GM12891 (cell line): Measurements from ENCODE around the gene COQ10A. TPM values are rescaled to one million over a fixed set of nuclear protein-coding genes. Genes with fewer than 3 reads are reported as not detected.

Experiments used
- DNase-seq: peaks from one replicate; pipeline ENCODE4 v3.0.0; 2011; ENCODE audit warnings: low spot score; ENCODE audit not compliant: insufficient read length
- FAIRE-seq: peaks from 2 replicates; lab custom pipeline; 2011; peaks lifted over from hg19 to GRCh38; lab: Jason Lieb, UNC
- PAX5 ChIP-seq: IDR thresholded peaks from 2 replicates; pipeline ENCODE4 v1.6.1; 2011; ENCODE audit warnings: low read length, moderate library complexity, mild to moderate bottlenecking; ENCODE audit not compliant: insufficient read depth, severe bottlenecking
- POLR2A ChIP-seq: IDR thresholded peaks from 2 replicates; pipeline ENCODE4 v1.6.1; 2011; ENCODE audit warnings: low read depth, low read length, control low read depth
- POLR2AphosphoS5 ChIP-seq: IDR thresholded peaks from 2 replicates; pipeline ENCODE4 v1.6.1; 2011; ENCODE audit warnings: low read depth, low read length, control low read depth
- POU2F2 ChIP-seq: IDR thresholded peaks from 2 replicates; pipeline ENCODE4 v1.6.1; 2011; ENCODE audit warnings: low read depth, mild to moderate bottlenecking, control low read depth, low read length, moderate library complexity
- SPI1 ChIP-seq: IDR thresholded peaks from 2 replicates; pipeline ENCODE4 v1.6.1; 2011; ENCODE audit warnings: low read depth, low read length, control low read depth
- TAF1 ChIP-seq: IDR thresholded peaks from 2 replicates; pipeline ENCODE4 v1.6.1; 2011; ENCODE audit warnings: low read depth, low read length, control low read depth
- polyA plus RNA-seq: library from polyadenylated mRNA; unstranded; fragments of >200 nt; gene quantifications from one replicate; pipeline ENCODE4 v1.2.1, GENCODE V29; 2012; ENCODE audit warnings: low read depth, missing spikeins, inconsistent platforms; ENCODE audit not compliant: missing spikeins

The COQ10A gene
- polyA plus RNA-seq = 4.4 TPM

- FAIRE-seq = peak; percentile 90
- peak; percentile 95 for DNase-seq
- TF ChIP-seq TAF1 = peak; percentile 54; the same call in 1 of the 2 replicates
- no peak for TF ChIP-seq POU2F2
- peak; percentile 66; the same call in 1 of the 2 replicates for TF ChIP-seq POLR2A
- peak; percentile 68; the same call in 1 of the 2 replicates for TF ChIP-seq POLR2AphosphoS5
- peak; percentile 36 for TF ChIP-seq SPI1
These were observed at the start of gene COQ10A for GRCh38 chr12:56266693-56267442. Gene COQ10A (plus strand): TSS chr12:56266942. CDS start chr12:56267119, 177 bp downstream.

GRCh38 chr12:56219840-56220239 lies 46.9 kb upstream of the COQ10A start:
- no peak for TF ChIP-seq POLR2AphosphoS5
- TF ChIP-seq POU2F2 = no peak
- no peak for TF ChIP-seq POLR2A
- no peak for TF ChIP-seq SPI1
- TF ChIP-seq PAX5 = no peak
- no peak for TF ChIP-seq TAF1
- no peak for DNase-seq
- no peak for FAIRE-seq

DNA sequence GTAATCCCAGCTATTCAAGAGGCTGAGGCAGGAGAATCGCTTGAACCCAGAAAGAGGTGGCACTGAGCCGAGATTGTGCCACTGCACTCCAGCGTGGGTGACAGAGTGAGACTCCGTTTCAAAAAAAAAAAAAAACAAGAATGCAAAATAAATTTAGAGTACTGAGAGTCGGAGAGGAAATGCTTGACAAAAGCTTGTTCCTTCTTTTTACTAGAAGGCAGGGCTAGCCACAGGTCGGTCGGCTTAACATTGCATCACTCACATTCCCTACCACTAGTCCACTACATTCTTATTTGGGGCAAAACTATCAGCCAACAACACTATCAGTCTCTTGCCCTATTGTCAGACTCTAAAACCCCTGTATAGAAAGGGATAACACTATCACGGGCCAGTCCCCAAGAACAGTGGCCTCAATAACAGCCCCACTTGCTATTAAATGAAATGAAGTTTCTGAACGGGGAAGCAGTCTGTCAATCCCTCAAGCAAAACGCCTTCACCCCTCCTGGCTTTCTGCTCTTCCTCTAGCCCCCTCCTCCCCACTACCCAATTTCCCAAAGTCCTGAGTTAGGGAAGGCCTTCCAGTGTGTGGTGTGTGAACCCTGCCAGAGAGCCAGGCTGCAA lies 46.0 kb upstream of the COQ10A start:
- no peak for DNase-seq
- no peak for TF ChIP-seq PAX5
- TF ChIP-seq POLR2AphosphoS5 = no peak
- TF ChIP-seq POLR2A = no peak
- no peak for TF ChIP-seq TAF1
- peak; percentile 33; the same call in 1 of the 2 replicates for TF ChIP-seq SPI1
- no peak for TF ChIP-seq POU2F2
- peak; percentile 40 for FAIRE-seq

GRCh38 chr12:56221232-56221756 lies 45.4 kb upstream of the COQ10A start:
- FAIRE-seq = no peak
- TF ChIP-seq POLR2AphosphoS5 = no peak
- no peak for TF ChIP-seq POU2F2
- TF ChIP-seq TAF1 = no peak
- no peak for TF ChIP-seq POLR2A
- TF ChIP-seq SPI1 = no peak
- no peak for TF ChIP-seq PAX5
- DNase-seq = no peak

DNA sequence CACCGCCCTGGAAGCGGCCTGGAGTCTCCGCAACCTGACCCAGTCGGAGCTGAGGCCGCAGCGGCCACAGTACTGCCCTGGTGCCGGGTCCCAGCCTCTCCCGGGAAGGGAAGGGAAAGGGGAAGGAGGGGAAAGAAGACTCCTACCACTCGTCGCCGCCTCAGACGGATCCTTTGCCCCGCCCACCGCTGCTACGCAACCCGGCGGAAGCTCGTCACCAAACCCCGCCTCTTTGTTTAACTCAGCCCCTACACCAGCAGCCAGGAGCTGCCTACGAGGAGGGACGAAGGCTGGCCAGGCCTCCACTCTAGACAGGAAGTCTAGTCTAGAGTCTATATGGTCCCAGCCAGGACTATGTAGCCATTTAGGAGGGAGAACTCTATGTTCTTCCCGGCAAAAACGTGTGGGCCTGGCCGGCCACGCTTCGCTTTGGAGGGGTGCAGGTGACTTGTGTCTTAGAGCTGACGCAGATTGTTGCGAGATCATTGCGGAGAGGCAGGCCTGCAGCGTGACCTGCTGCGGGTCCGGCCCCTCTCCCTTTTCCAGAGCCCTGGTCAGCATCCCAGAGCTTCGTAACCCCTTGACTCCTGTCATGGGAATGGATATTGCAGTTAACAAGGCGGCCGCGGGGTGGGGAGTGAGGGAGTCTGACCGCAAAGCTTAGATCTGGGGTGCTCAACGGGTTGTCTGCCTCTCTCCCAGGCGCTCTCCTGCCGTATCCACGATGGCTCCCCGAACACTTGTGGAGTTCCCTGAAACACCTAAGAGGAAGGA lies 44.8 kb upstream of the COQ10A start, which contains the start of gene RNF41:
Gene RNF41, minus strand, starts transcription at position 166 of the 774 bp plus-strand sequence. CDS start 7,875 bp downstream, outside the sequence.
- TF ChIP-seq TAF1 = peak; percentile 77
- TF ChIP-seq SPI1 = peak; percentile 47
- peak; percentile 91 for TF ChIP-seq POLR2A
- peak; percentile 72 for TF ChIP-seq POLR2AphosphoS5
- TF ChIP-seq POU2F2 = peak; percentile 10; the same call in 1 of the 2 replicates
- no peak for TF ChIP-seq PAX5
- DNase-seq (peak; percentile 94), FAIRE-seq (peak; percentile 97)

DNA sequence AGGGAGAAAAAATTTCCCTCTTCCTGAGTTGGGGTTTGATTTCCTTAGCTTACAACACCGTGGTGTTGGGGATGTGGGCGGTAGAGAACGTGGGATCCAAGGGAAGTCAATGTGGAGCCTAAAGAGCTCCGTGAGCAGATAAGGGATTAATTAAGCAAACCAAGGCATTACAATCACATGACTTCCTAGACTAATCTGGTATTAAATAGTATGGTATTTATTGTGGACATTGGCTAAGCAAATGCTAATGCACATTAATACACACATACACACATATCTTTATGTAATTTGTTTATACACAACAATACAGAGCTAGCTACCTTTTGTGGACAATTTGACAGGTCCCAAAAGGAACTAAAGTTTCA lies 44.2 kb upstream of the COQ10A start:
- FAIRE-seq (no peak), DNase-seq (no peak)
- TF ChIP-seq SPI1 (no peak), POLR2AphosphoS5 (no peak), PAX5 (no peak), POLR2A (no peak), POU2F2 (no peak), TAF1 (no peak)

DNA sequence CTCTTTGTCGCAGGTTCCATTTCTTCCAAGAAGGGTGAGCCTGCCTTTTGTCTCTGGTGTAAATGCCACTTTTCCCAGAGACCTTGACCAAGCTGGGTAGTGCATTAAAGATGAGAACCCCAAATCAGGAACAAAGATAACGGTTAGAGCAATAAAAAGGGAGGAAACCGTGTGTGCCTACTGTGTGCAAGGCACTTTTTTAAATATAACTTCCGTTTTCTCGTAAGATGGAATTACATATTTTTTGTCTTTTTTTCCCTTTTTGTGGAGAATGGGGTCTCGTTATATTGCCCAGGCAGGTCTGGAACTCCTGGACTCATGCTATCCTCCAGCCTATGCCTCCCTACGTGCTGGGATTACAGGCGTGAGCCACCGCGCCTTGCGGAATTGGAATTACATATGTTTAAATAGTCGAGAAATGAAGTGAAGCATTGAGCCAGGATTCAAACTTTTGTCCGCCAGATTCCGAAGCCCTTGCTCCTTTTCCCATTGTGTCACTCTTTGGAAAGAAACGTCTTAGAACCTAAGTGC lies 43.1 kb upstream of the COQ10A start:
- TF ChIP-seq SPI1 = no peak
- TF ChIP-seq PAX5 = no peak
- TF ChIP-seq POU2F2 = no peak
- no peak for TF ChIP-seq POLR2AphosphoS5
- no peak for TF ChIP-seq POLR2A
- no peak for TF ChIP-seq TAF1
- DNase-seq = no peak
- FAIRE-seq = no peak

- DNase-seq = peak; percentile 99
- TF ChIP-seq POLR2A (0 out of 2 replicates have a peak, but pooled peaks have one; percentile 20), PAX5 (no peak), POLR2AphosphoS5 (no peak), SPI1 (no peak), TAF1 (no peak)
- peak; percentile 98 for FAIRE-seq
These were observed 42.5 kb upstream of the COQ10A start, which contains the start of gene NABP2 for GRCh38 chr12:56224102-56224701. Gene NABP2 (plus strand): TSS chr12:56224342. CDS start chr12:56224857, 515 bp downstream.
